Hepatocyte (in vitro differentiated cells): ENCODE data around the gene SUGCT. TPM values are rescaled to one million over a fixed set of nuclear protein-coding genes. Genes with fewer than 3 reads are reported as not detected.

Experiments used
- DNase-seq: peaks from one replicate; pipeline ENCODE4 v3.0.0-alpha.2; 2016; ENCODE audit warnings: low spot score
- H2AFZ ChIP-seq: fragments of 200-600 bp; sonication (generic); 2 replicates; pipeline ENCODE4 v1.6.0; 2016; ENCODE audit warnings: antibody characterized with exemption, mild to moderate bottlenecking
- H3K27ac ChIP-seq: fragments of 200-600 bp; sonication (generic); 2 replicates; pipeline ENCODE4 v1.5.1; 2016; ENCODE audit warnings: mild to moderate bottlenecking
- H3K27me3 ChIP-seq: fragments of 200-600 bp; sonication (generic); 2 replicates; pipeline ENCODE4 v1.6.1; 2016
- H3K36me3 ChIP-seq: fragments of 200-600 bp; sonication (generic); replicated peaks from 2 replicates; pipeline ENCODE4 v1.5.1; 2016; ENCODE audit warnings: low read depth; ENCODE audit not compliant: insufficient read depth
- H3K4me1 ChIP-seq: fragments of 200-600 bp; sonication (generic); 2 replicates; pipeline ENCODE4 v1.5.1; 2016; ENCODE audit warnings: mild to moderate bottlenecking, moderate library complexity; ENCODE audit not compliant: insufficient read depth
- H3K4me2 ChIP-seq: fragments of 200-600 bp; sonication (generic); 2 replicates; pipeline ENCODE4 v1.6.0; 2016
- H3K4me3 ChIP-seq: fragments of 200-600 bp; sonication (generic); 2 replicates; pipeline ENCODE4 v1.5.1; 2016; ENCODE audit warnings: mild to moderate bottlenecking
- H3K79me2 ChIP-seq: fragments of 200-600 bp; sonication (generic); 2 replicates; pipeline ENCODE4 v1.6.0; 2017; ENCODE audit warnings: mild to moderate bottlenecking
- H3K9me2 ChIP-seq: fragments of 200-600 bp; sonication (generic); replicated peaks from 2 replicates; pipeline ENCODE4 v1.6.0; 2017; ENCODE audit warnings: mild to moderate bottlenecking; ENCODE audit not compliant: insufficient read depth
- H3K9me3 ChIP-seq: fragments of 200-600 bp; sonication (generic); 2 replicates; pipeline ENCODE4 v1.5.1; 2016; ENCODE audit warnings: low read depth, mild to moderate bottlenecking
- H4K20me1 ChIP-seq: fragments of 200-600 bp; sonication (generic); 2 replicates; pipeline ENCODE4 v1.6.0; 2016; ENCODE audit warnings: mild to moderate bottlenecking; ENCODE audit not compliant: insufficient read depth, poor library complexity, severe bottlenecking
- CTCF ChIP-seq: fragments of 200-600 bp; sonication (generic); IDR thresholded peaks from 2 replicates; pipeline ENCODE4 v1.5.1; 2016; ENCODE audit warnings: antibody characterized with exemption, mild to moderate bottlenecking; ENCODE audit not compliant: poor library complexity
- EZH2 ChIP-seq: fragments of 200-600 bp; sonication (generic); IDR thresholded peaks from 2 replicates; pipeline ENCODE4 v1.6.1; 2016; ENCODE audit warnings: antibody characterized with exemption, mild to moderate bottlenecking, borderline replicate concordance
- EZH2phosphoT487 ChIP-seq: fragments of 200-600 bp; sonication (generic); IDR thresholded peaks from one replicate; pipeline ENCODE4 v1.6.1; 2018; ENCODE audit warnings: antibody characterized with exemption, mild to moderate bottlenecking, low read depth, moderate library complexity; ENCODE audit not compliant: unreplicated experiment, severe bottlenecking
- WGBS: methylation state at CpG from one replicate; pipeline ENCODE4 v1.1.6; 2016; ENCODE audit warnings: low lambda C conversion rate; ENCODE audit errors: missing lambda C conversion rate; 5-methylcytosine and 5-hydroxymethylcytosine counted together
- polyA plus RNA-seq: library from polyadenylated mRNA; unstranded; fragments of >200 nt; fragmentation: Nextera tagmentation; extraction: Ambion mirVana; gene quantifications from 2 replicates; pipeline ENCODE4 v1.2.1, GENCODE V29; 2016
- total RNA-seq: library from RNA; depleted of rRNA; stranded (reverse); fragments of >200 nt; gene quantifications from 2 replicates; pipeline ENCODE4 v1.2.3, GENCODE V29; 2014

SUGCT gene
- total and polyA plus RNA-seq, 2 experiments from 2014 or later = 5.1 to 12.0 TPM

DNA sequence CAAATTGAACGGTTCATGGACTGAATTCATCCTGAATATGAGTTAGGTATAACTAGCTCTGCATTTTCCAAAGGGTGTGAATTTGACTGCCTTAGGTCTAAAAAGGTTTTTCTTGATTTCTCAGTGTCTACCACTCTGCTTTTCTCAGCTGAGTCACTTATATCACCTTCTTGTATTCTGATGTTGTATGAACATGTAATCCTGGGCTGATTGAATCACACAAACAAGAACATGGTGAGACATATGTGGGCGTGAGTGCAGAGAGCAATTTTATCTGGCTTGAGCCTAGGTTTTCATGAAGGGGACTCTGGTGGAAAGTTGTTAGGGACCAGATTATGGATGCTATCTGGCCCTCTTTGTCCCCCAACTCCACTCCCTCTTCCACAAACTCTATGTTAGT, 239.8 kb downstream of the SUGCT start:
- Histone ChIP-seq H4K20me1 (no peaks in the 10 kb centered on the region), H3K4me3 (no peak overlapping the region), H3K4me2 (no peak overlapping the region), H3K9me3 (no peaks in the 10 kb centered on the region), H3K79me2 (no peaks in the 10 kb centered on the region), H3K36me3 (no peaks in the 10 kb centered on the region), H3K4me1 (no peaks in the 10 kb centered on the region), H3K27me3 (no peaks in the 10 kb centered on the region), H3K27ac (no peak overlapping the region), H2AFZ (no peak overlapping the region), H3K9me2 (no peaks in the 10 kb centered on the region)
- WGBS = 92% methylated on average over 2 of the region's 2 CpGs
- DNase-seq = no peak
- TF ChIP-seq EZH2phosphoT487 = no peak
- no peak for TF ChIP-seq EZH2
- TF ChIP-seq CTCF = no peak

GRCh38 chr7:40380111-40380510, 245.3 kb downstream of the SUGCT start:
- H2AFZ ChIP-seq = no peak overlapping the region
- TF ChIP-seq EZH2phosphoT487 (no peak), CTCF (no peak)
- no peaks in the 10 kb centered on the region for H3K36me3 ChIP-seq
- H4K20me1 ChIP-seq = no peaks in the 10 kb centered on the region
- no peaks in the 10 kb centered on the region for H3K27me3 ChIP-seq
- H3K4me2 ChIP-seq = no peak overlapping the region
- no peak overlapping the region for H3K4me3 ChIP-seq
- no peak for DNase-seq
- 95% methylated on average over 4 of the region's 4 CpGs for WGBS
- no peaks in the 10 kb centered on the region for H3K9me2 ChIP-seq
- no peaks in the 10 kb centered on the region for H3K4me1 ChIP-seq
- no peaks in the 10 kb centered on the region for H3K79me2 ChIP-seq
- H3K9me3 ChIP-seq = no peaks in the 10 kb centered on the region
- no peak overlapping the region for H3K27ac ChIP-seq

- Histone ChIP-seq H3K79me2 (no peaks in the 10 kb centered on the region), H2AFZ (no peak overlapping the region), H3K9me3 (no peaks in the 10 kb centered on the region), H3K4me3 (no peak overlapping the region), H4K20me1 (no peaks in the 10 kb centered on the region), H3K4me1 (no peaks in the 10 kb centered on the region), H3K9me2 (no peaks in the 10 kb centered on the region), H3K27ac (no peak overlapping the region), H3K27me3 (no peaks in the 10 kb centered on the region), H3K4me2 (no peak overlapping the region), H3K36me3 (no peaks in the 10 kb centered on the region)
- WGBS = 67% methylated on average over 1 of the region's 1 CpG
- no peak for DNase-seq
- no peak for TF ChIP-seq EZH2
- no peak for TF ChIP-seq CTCF
- no peak for TF ChIP-seq EZH2phosphoT487
Measured at GRCh38 chr7:40382145-40382544, 247.3 kb downstream of the SUGCT start.

GRCh38 chr7:40393660-40394059, 258.9 kb downstream of the SUGCT start:
- no peaks in the 10 kb centered on the region for H3K36me3 ChIP-seq
- no peak overlapping the region for H3K4me3 ChIP-seq
- H3K79me2 ChIP-seq = no peaks in the 10 kb centered on the region
- H3K27ac ChIP-seq = no peak overlapping the region
- no peaks in the 10 kb centered on the region for H4K20me1 ChIP-seq
- H3K9me2 ChIP-seq = no peaks in the 10 kb centered on the region
- no peaks in the 10 kb centered on the region for H3K9me3 ChIP-seq
- H3K27me3 ChIP-seq = no peaks in the 10 kb centered on the region
- TF ChIP-seq CTCF (no peak), EZH2 (no peak), EZH2phosphoT487 (no peak)
- DNase-seq = no peak
- H3K4me1 ChIP-seq = no peaks in the 10 kb centered on the region
- H2AFZ ChIP-seq = no peak overlapping the region
- WGBS = 94% methylated on average over 3 of the region's 3 CpGs
- H3K4me2 ChIP-seq = no peak overlapping the region
